Fibroblast of villous mesenchyme (primary cell): ENCODE data around the gene MAD1L1. TPM values are rescaled to one million over a fixed set of nuclear protein-coding genes. Genes with fewer than 3 reads are reported as not detected.

Experiments used
- DNase-seq: peaks from one replicate; pipeline ENCODE4 v3.0.0-alpha.2; 2010; ENCODE audit warnings: low read depth
- H3K4me3 ChIP-seq: 2 replicates; pipeline ENCODE4 v1.5.1; 2011; ENCODE audit warnings: low read depth, mild to moderate bottlenecking, low read length
- total RNA-seq: library from RNA; depleted of rRNA; stranded (reverse); fragments of >200 nt; gene quantifications from 2 replicates; pipeline ENCODE4 v1.2.3, GENCODE V29; 2012
- TF ChIP-seq, protein P1 (sequence below): IDR thresholded peaks from 2 replicates; pipeline ENCODE4 v1.5.1; 2012; ENCODE audit warnings: low read depth, mild to moderate bottlenecking, low read length; ENCODE audit not compliant: insufficient read depth

The MAD1L1 gene
- total RNA-seq, 1 donor = 43.6 TPM

DNA sequence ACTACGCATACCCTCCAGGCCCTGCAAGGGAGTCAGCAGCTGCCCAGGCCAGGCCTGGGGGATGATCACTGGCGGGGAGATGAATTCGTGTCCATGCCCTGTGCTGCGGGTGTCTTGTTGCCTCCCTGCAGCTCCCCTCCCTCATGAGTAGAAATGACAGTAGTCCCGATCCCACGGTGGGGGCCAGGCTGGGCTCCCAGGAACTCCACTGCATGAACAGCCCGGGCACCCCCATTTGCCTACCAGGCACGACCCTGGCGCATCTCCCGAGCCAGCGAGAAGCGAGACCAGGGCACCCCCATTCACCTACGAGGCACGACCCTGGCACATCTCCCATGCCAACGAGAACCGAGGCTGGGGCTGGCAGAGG lies 316.2 kb downstream of the MAD1L1 start:
- no peak overlapping the region for H3K4me3 ChIP-seq
- TF ChIP-seq, protein P1, sequence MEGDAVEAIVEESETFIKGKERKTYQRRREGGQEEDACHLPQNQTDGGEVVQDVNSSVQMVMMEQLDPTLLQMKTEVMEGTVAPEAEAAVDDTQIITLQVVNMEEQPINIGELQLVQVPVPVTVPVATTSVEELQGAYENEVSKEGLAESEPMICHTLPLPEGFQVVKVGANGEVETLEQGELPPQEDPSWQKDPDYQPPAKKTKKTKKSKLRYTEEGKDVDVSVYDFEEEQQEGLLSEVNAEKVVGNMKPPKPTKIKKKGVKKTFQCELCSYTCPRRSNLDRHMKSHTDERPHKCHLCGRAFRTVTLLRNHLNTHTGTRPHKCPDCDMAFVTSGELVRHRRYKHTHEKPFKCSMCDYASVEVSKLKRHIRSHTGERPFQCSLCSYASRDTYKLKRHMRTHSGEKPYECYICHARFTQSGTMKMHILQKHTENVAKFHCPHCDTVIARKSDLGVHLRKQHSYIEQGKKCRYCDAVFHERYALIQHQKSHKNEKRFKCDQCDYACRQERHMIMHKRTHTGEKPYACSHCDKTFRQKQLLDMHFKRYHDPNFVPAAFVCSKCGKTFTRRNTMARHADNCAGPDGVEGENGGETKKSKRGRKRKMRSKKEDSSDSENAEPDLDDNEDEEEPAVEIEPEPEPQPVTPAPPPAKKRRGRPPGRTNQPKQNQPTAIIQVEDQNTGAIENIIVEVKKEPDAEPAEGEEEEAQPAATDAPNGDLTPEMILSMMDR = no peak
- no peak for DNase-seq

DNA sequence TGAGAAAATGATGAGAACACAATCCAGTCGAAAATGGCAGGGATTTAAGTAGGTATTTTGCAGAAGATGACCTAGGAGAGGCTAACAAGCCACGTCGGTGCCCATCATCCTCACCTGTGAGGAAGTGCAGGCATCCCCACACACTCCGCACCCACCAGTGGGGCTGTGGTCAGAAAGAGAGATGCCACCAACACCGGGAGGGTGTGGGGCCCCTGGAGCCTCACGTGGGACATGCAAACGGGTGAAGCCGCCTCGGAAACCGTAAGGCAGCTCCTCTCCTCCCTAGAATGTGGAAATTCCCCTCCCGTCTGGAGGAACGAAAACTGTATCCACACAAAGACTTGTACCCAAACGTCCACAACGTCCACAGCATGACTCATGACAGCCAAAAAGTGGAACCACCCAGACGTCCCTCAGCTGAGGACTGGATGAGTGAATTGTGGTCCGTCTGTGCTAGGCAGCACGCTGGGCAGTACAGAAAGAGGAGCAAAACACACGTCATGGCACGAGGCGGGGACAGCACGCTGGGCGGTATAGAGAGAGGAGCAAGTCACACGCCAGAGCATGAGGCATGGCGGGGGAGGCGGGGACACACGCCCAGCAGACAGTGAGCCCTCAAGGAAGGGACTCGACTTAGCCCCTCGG lies 316.7 kb downstream of the MAD1L1 start:
- DNase-seq = no peak
- H3K4me3 ChIP-seq = no peak overlapping the region
- TF ChIP-seq, protein P1 = no peak

DNA sequence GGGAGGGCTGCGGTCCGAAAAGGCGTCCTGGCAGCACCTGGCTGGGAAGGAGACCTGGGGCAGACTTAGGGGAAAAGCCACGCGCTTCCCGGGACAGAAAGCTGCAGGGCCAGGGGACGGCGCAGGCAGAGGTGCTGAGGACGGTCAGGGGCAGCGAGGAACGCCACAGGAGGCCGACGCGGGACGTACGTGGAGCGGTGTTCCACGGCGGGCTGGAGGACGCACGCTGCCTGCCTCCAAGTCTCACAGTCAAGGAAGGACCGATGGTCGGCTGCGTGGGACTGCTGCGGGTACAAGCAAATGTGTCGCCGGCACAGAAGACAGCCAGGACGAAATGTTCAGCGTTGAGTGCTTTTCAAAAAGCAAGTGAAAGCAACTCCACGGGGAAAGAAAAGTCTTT lies 317.4 kb downstream of the MAD1L1 start:
- TF ChIP-seq, protein P1 = no peak
- H3K4me3 ChIP-seq = no peak overlapping the region
- DNase-seq = no peak

DNA sequence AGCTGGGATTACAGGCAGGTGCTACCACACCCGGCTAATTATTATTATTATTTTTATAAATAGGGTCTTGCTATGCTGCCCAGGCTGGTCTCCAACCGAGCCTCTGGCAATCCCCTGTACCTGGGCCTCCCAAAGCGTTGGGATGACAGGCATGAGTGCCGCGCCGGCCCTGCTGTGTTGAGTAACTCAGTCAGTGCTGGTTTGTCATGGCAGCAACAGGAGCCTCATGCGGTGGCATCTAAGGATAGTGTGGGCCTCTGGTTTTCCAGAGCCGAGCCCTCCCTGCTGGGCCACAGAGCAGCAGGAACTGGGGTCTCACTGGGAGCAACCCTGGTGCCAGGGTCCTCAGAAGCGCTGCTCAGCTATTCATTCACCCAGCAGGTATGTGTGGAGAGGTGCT lies 318.0 kb downstream of the MAD1L1 start:
- H3K4me3 ChIP-seq = no peak overlapping the region
- TF ChIP-seq, protein P1 = no peak
- DNase-seq = no peak

DNA sequence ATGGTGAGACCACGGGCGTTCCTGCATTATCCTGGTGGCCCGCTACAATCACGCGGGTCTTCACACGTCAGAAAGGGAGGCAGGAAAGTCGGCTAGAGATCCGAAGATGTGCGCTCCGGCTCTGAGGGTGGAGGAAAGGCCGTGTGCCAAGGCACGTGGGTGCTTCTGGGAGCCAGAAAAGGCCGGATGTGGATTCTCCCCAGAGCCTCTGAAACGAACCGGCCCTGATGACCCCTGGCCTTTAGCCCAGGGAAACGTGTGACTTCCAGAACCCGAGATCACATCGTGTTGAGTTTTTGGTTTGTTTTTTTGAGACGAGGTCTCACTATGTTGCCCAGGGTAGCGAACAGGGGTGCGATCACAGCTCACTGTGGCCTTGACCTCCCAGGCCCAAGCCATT lies 318.4 kb downstream of the MAD1L1 start:
- peak; percentile 28 for DNase-seq
- H3K4me3 ChIP-seq = no peak overlapping the region
- TF ChIP-seq, protein P1 = no peak

DNA sequence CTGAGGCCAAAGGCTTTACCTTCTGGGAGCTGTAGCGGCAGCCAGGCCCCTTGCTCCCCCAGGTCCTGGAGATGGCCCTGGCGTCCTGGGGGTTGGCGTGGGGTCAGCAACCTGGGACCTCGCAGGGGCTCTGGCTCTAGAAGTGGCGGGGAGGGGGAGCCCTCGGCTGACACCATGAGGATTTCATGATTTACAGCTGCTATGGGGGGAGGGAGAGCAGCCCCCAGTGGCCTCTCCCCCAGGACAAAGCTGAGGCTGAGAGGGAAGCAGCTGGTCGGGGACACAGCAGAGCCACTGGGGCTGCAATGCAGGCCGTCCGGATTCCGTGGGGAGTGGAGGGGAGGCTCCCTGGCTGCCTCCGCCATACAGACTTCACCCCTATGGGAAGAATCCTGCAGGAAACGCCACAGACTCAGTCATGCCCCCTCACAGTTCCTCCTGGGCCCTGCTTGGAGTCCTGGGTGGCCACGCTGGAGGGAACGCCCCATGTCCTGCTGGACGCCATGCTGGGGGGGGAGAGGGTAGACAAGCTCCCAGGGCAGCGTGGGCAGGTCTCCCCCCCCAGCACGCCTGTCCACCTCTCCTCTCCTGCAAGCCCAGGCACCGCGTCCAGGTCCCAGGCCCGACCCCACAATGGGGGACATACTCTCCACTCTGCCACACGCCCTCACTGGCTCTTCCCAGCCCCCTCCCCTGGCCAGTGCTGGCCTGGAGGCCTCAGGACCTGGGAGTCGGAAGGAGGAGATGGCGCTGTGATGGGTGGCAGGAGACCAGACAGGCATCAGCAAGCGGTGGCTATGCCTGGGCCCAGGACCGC lies 319.1 kb downstream of the MAD1L1 start:
- TF ChIP-seq, protein P1 = no peak
- no peak for DNase-seq
- no peak overlapping the region for H3K4me3 ChIP-seq
